ENCODE measurements around the gene DDX59.
"Not testable (repeated sequence)": the region's sequence is repeated elsewhere in the genome, so short reads cannot be mapped to it uniquely, and the experiment has no call there.

The DDX59 gene

GRCh38 chr1:200631375-200631774 lies 38.3 kb downstream of the DDX59 start:
- Histone ChIP-seq H3K4me3 (ENCODE audit: low read length) (no peak overlapping the region), H3K27me3 (ENCODE audit: control insufficient read depth, insufficient read depth, low read length) (no peaks in the 10 kb centered on the region), H3K4me1 (ENCODE audit: control insufficient read depth, insufficient read depth, low read length) (no peaks in the 10 kb centered on the region; the same call in 1 of the 2 replicates), H3K9me3 (ENCODE audit: control insufficient read depth, insufficient read depth, low read length) (no peaks in the 10 kb centered on the region; the same call in none of the 2 replicates), H3K36me3 (ENCODE audit: control insufficient read depth, insufficient read depth, low read length) (no peaks in the 10 kb centered on the region), H3K27ac (ENCODE audit: low read length) (no peak overlapping the region)
- no CpG with 5 or more reads among the region's 1 CpG for WGBS (ENCODE audit: insufficient coverage, insufficient read length)
- no peak for DNase-seq (ENCODE audit: low read depth, low spot score)

GRCh38 chr1:200630515-200630899 lies 39.2 kb downstream of the DDX59 start:
- not testable (repeated sequence) for H3K27me3 ChIP-seq (ENCODE audit: control insufficient read depth, insufficient read depth, low read length); DNase-seq (ENCODE audit: low read depth, low spot score); H3K4me1 ChIP-seq (ENCODE audit: control insufficient read depth, insufficient read depth, low read length); H3K4me3 ChIP-seq (ENCODE audit: low read length); H3K36me3 ChIP-seq (ENCODE audit: control insufficient read depth, insufficient read depth, low read length); H3K27ac ChIP-seq (ENCODE audit: low read length); H3K9me3 ChIP-seq (ENCODE audit: control insufficient read depth, insufficient read depth, low read length)
- no CpG with 5 or more reads among the region's 8 CpGs for WGBS (ENCODE audit: insufficient coverage, insufficient read length)

- no peaks in the 10 kb centered on the region; the same call in 1 of the 2 replicates for H3K4me1 ChIP-seq (ENCODE audit: control insufficient read depth, insufficient read depth, low read length)
- H3K4me3 ChIP-seq (ENCODE audit: low read length) = no peak overlapping the region
- no peak for DNase-seq (ENCODE audit: low read depth, low spot score)
- H3K27me3 ChIP-seq (ENCODE audit: control insufficient read depth, insufficient read depth, low read length) = no peaks in the 10 kb centered on the region
- no peak overlapping the region for H3K27ac ChIP-seq (ENCODE audit: low read length)
- no peaks in the 10 kb centered on the region for H3K36me3 ChIP-seq (ENCODE audit: control insufficient read depth, insufficient read depth, low read length)
- WGBS (ENCODE audit: insufficient coverage, insufficient read length) = no CpG with 5 or more reads among the region's 9 CpGs
- H3K9me3 ChIP-seq (ENCODE audit: control insufficient read depth, insufficient read depth, low read length) = no peaks in the 10 kb centered on the region; the same call in none of the 2 replicates
Measured at GRCh38 chr1:200629876-200630514, 39.7 kb downstream of the DDX59 start.

GRCh38 chr1:200628223-200628881 lies 41.4 kb downstream of the DDX59 start:
- WGBS (ENCODE audit: insufficient coverage, insufficient read length) = no CpG with 5 or more reads among the region's 7 CpGs
- no peaks in the 10 kb centered on the region for H3K4me1 ChIP-seq (ENCODE audit: control insufficient read depth, insufficient read depth, low read length)
- no peaks in the 10 kb centered on the region for H3K27me3 ChIP-seq (ENCODE audit: control insufficient read depth, insufficient read depth, low read length)
- H3K36me3 ChIP-seq (ENCODE audit: control insufficient read depth, insufficient read depth, low read length) = no peaks in the 10 kb centered on the region
- no peak overlapping the region for H3K27ac ChIP-seq (ENCODE audit: low read length)
- no peak overlapping the region for H3K4me3 ChIP-seq (ENCODE audit: low read length)
- no peaks in the 10 kb centered on the region; the same call in 1 of the 2 replicates for H3K9me3 ChIP-seq (ENCODE audit: control insufficient read depth, insufficient read depth, low read length)
- no peak for DNase-seq (ENCODE audit: low read depth, low spot score)

GRCh38 chr1:200627575-200628222 lies 42.0 kb downstream of the DDX59 start:
- H3K4me1 ChIP-seq (ENCODE audit: control insufficient read depth, insufficient read depth, low read length) = no peaks in the 10 kb centered on the region
- WGBS (ENCODE audit: insufficient coverage, insufficient read length) = no CpG with 5 or more reads among the region's 1 CpG
- no peak for DNase-seq (ENCODE audit: low read depth, low spot score)

GRCh38 chr1:200626853-200627534 lies 42.7 kb downstream of the DDX59 start:
- no peak for DNase-seq (ENCODE audit: low read depth, low spot score)
- no peaks in the 10 kb centered on the region for H3K4me1 ChIP-seq (ENCODE audit: control insufficient read depth, insufficient read depth, low read length)
- H3K36me3 ChIP-seq (ENCODE audit: control insufficient read depth, insufficient read depth, low read length) = no peaks in the 10 kb centered on the region

More at GRCh38 chr1:200627575-200628222, 42.0 kb downstream of the DDX59 start:
- Histone ChIP-seq H3K4me3 (ENCODE audit: low read length) (no peak overlapping the region), H3K9me3 (ENCODE audit: control insufficient read depth, insufficient read depth, low read length) (no peaks in the 10 kb centered on the region; the same call in 1 of the 2 replicates), H3K27me3 (ENCODE audit: control insufficient read depth, insufficient read depth, low read length) (no peaks in the 10 kb centered on the region), H3K36me3 (ENCODE audit: control insufficient read depth, insufficient read depth, low read length) (no peaks in the 10 kb centered on the region), H3K27ac (ENCODE audit: low read length) (no peak overlapping the region)

GRCh38 chr1:200625381-200625824 lies 44.3 kb downstream of the DDX59 start:
- Histone ChIP-seq H3K4me1 (ENCODE audit: control insufficient read depth, insufficient read depth, low read length) (no peaks in the 10 kb centered on the region), H3K27ac (ENCODE audit: low read length) (no peak overlapping the region), H3K36me3 (ENCODE audit: control insufficient read depth, insufficient read depth, low read length) (no peaks in the 10 kb centered on the region), H3K27me3 (ENCODE audit: control insufficient read depth, insufficient read depth, low read length) (no peaks in the 10 kb centered on the region), H3K9me3 (ENCODE audit: control insufficient read depth, insufficient read depth, low read length) (no peaks in the 10 kb centered on the region; the same call in 1 of the 2 replicates), H3K4me3 (ENCODE audit: low read length) (no peak overlapping the region)
- WGBS (ENCODE audit: insufficient coverage, insufficient read length) = no CpG with 5 or more reads among the region's 1 CpG
- DNase-seq (ENCODE audit: low read depth, low spot score) = no peak

More at GRCh38 chr1:200626853-200627534, 42.7 kb downstream of the DDX59 start:
- Histone ChIP-seq H3K9me3 (ENCODE audit: control insufficient read depth, insufficient read depth, low read length) (no peaks in the 10 kb centered on the region; the same call in 1 of the 2 replicates), H3K4me3 (ENCODE audit: low read length) (no peak overlapping the region), H3K27me3 (ENCODE audit: control insufficient read depth, insufficient read depth, low read length) (no peaks in the 10 kb centered on the region), H3K27ac (ENCODE audit: low read length) (no peak overlapping the region)
- WGBS (ENCODE audit: insufficient coverage, insufficient read length) = no CpG with 5 or more reads among the region's 5 CpGs

- H3K27ac ChIP-seq (ENCODE audit: low read length) = no peak overlapping the region
- DNase-seq (ENCODE audit: low read depth, low spot score) = no peak
- no CpG with 5 or more reads among the region's 2 CpGs for WGBS (ENCODE audit: insufficient coverage, insufficient read length)
- H3K4me3 ChIP-seq (ENCODE audit: low read length) = no peak overlapping the region
- H3K27me3 ChIP-seq (ENCODE audit: control insufficient read depth, insufficient read depth, low read length) = no peaks in the 10 kb centered on the region
- no peaks in the 10 kb centered on the region for H3K36me3 ChIP-seq (ENCODE audit: control insufficient read depth, insufficient read depth, low read length)
- no peaks in the 10 kb centered on the region for H3K4me1 ChIP-seq (ENCODE audit: control insufficient read depth, insufficient read depth, low read length)
- H3K9me3 ChIP-seq (ENCODE audit: control insufficient read depth, insufficient read depth, low read length) = no peaks in the 10 kb centered on the region; the same call in 1 of the 2 replicates
Measured at GRCh38 chr1:200624679-200625335, 44.9 kb downstream of the DDX59 start.

- no CpG with 5 or more reads among the region's 59 CpGs for WGBS (ENCODE audit: insufficient coverage, insufficient read length)
- Histone ChIP-seq H3K36me3 (ENCODE audit: control insufficient read depth, insufficient read depth, low read length) (peaks cover 7% of the 10 kb centered on the region; the same call in 1 of the 2 replicates), H3K4me1 (ENCODE audit: control insufficient read depth, insufficient read depth, low read length) (no peaks in the 10 kb centered on the region), H3K27me3 (ENCODE audit: control insufficient read depth, insufficient read depth, low read length) (0 out of 2 replicates have a peak, but pooled peaks cover 1% of the 10 kb centered on the region), H3K4me3 (ENCODE audit: low read length) (peak within 1 kb of the TSS; percentile 99; the same call in 1 of the 2 replicates), H3K27ac (ENCODE audit: low read length) (no peak within 1 kb of the TSS), H3K9me3 (ENCODE audit: control insufficient read depth, insufficient read depth, low read length) (no peaks in the 10 kb centered on the region)
- DNase-seq (ENCODE audit: low read depth, low spot score) = peak; percentile 91
Measured at GRCh38 chr1:200620273-200621131, 49.2 kb downstream of the DDX59 start, which contains the start of gene KIF14. Gene KIF14 (minus strand): TSS chr1:200620751. CDS start chr1:200618723, 2,028 bp downstream.
